GM18505 (cell line): Measurements from ENCODE around the gene HSD11B1L.

ENCODE experiments used
- ATAC-seq: cut with Tn5 transposase; IDR thresholded peaks from one replicate; pipeline ENCODE4 v1.9.1; 2021; ENCODE audit not compliant: unreplicated experiment
- POLR2A ChIP-seq: IDR thresholded peaks from 4 replicates; pipeline ENCODE4 v1.6.1; 2011; ENCODE audit warnings: borderline replicate concordance; ENCODE audit not compliant: insufficient read depth, insufficient read length; ENCODE audit errors: extremely low read depth

The HSD11B1L gene

DNA sequence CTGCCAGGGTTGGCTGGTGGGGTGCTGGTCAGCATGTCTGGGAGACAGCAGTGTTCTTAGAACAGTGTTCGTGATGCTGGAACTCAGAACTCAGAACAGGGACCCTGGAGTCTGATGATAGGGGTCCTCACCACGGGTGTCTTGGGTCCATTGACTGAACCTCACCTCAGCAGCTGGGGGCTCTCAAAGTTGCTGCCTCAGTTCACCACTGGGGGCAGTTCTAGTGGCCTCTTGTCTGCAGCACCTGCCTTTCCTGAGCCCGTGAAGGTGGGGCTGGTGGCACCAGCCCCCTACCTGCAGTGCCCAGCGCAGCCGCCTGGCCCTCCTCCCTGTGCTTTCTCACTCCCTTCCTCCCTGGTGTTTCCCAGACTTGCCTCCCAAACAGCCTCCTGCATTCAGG is 29.5 kb upstream of the HSD11B1L start:
- TF ChIP-seq POLR2A = no peak
- no peak for ATAC-seq

DNA sequence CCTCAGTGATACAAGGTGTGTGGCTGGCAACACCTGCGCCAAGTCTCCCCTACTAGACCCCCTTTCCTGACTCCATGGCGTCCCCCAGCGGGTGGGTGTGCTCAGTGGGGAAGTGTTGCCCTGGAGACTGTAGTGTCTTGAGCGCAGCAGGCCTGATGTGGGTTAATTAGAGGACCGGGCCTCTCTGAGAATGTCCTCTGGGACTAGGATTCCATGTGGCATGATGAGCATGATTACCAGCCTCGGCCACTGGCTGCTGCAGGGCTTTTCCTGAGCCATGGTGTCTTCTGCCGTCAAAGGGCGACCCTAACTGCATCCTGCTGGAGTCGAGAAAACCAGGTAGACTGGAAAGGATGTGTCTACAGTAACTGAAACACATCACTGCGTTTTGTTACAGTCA is 28.6 kb upstream of the HSD11B1L start:
- no peak for ATAC-seq
- no peak for TF ChIP-seq POLR2A

DNA sequence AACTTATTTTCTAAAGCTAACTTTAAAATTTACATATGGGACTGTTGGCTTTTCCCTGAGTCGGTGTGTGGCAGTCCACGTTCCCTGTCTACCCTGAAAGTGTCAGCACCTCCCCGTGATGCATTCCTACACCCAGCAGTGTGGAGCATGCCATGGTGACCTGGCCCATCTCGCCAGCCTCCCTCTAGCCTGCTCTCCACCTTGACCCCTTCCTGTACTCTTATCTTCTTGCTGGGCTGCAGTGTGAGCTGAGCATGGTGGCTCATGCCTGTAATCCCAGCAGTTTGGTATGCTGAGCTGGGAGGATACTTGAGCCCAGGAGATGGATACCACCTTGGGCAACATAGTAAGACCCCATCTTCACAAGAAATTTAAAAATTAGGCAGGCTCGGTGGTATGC is 25.9 kb upstream of the HSD11B1L start:
- ATAC-seq = no peak
- no peak for TF ChIP-seq POLR2A

DNA sequence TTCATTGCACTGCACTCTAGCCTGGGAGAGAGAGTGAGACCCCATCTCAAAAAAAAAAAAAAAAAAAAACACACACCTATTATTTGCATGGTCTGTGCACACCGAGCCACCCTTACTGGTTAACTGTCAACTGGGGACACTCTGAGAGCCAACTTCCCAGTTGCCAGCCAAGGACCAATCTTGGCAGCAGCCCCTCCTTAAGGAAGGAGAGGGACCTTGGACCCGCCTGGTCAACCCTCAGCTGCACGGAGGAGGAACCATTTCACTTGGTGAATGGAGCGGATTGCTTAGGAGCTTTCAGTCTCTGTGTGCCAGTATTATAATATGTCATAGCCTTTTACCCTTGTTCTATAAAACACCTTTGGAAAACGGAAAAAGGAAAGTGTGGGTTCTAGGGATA is 25.4 kb upstream of the HSD11B1L start:
- no peak for ATAC-seq
- no peak for TF ChIP-seq POLR2A

DNA sequence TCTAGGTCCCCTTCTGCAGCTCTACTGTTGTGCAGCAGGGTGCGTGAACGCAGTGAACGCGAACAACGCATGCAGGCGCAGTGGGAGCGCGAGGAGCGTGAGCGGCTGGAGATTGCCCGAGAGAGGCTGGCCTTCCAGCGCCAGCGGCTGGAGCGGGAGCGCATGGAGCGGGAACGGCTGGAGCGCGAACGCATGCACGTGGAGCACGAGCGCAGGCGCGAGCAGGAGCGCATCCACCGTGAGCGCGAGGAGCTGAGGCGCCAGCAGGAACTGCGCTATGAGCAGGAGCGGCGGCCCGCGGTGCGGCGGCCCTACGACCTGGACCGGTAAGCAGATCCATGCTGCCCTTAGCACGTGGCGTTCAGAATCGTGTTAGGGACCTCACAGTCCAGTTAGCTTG is 19.3 kb upstream of the HSD11B1L start:
- no peak for TF ChIP-seq POLR2A
- ATAC-seq = no peak

DNA sequence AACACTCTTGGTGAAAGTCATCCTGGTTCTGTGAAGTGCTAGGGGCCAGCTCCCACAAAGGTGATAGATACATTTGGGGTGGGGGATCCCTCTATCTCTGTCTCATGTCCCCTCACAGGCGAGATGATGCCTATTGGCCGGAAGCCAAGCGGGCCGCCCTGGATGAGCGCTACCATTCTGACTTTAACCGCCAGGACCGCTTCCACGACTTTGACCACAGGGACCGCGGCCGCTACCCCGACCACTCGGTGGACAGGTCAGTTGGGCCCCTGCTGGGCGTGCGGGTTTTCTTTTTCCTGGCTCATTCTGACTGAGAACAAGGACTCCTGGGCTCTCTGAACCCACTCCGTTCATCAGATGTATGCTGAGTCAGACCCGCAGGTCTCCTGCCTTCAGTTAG is 16.9 kb upstream of the HSD11B1L start:
- TF ChIP-seq POLR2A = no peak
- ATAC-seq = no peak

DNA sequence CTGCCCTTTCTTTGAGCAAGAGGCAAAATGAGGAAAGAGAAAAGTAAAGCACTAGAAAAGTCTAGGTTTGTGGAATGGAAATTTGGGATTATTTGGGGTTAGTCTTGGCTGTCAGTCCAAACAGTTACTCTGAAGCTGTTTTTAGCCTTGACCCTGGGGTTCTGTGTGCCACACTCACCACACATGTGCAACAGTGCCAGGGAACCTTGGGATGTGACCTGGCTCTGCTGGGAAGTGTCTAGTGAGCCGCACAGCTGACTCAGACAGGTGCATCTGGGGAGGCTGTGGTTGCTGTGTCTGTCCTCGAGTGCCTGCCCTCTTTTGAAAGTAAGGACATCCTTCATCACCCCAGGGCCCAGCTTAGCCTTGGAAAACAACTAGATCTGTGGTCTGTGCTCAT is 16.3 kb upstream of the HSD11B1L start:
- no peak for TF ChIP-seq POLR2A
- no peak for ATAC-seq

DNA sequence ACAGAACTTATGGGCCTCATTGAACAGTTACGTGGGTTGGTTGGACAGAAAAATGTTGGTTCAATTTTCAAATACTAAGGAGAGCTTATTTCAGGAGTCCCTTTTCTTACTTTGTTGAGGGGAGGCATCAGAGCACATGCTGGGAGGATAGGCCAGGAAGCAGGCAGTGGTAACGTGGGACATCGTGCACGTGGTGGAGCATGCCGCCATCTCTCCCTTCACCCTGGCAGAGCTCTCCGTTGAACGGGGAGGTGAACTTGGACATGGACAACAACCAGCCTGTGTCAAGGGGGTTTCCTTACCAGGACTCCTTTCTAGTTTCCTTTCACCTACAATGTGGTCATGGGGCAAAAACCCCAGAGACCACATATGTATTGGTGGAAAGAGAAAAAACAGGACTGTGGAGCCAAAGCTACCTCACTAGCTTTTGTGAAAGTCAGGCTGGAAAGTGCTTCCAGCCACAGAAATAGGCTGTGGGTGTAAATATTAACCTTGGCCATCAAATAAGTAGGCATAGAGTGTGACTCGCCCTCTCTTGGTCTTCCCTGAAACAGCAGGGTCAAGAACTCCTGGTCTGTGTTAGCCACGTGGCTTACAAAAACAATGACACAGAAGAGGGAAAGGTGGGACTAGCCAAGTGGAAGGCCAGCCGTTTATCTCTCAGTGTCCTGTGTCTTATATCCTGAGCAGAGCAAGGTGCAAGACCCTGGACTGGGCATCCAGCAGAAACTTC is 14.9 kb upstream of the HSD11B1L start:
- TF ChIP-seq POLR2A = no peak
- no peak for ATAC-seq

DNA sequence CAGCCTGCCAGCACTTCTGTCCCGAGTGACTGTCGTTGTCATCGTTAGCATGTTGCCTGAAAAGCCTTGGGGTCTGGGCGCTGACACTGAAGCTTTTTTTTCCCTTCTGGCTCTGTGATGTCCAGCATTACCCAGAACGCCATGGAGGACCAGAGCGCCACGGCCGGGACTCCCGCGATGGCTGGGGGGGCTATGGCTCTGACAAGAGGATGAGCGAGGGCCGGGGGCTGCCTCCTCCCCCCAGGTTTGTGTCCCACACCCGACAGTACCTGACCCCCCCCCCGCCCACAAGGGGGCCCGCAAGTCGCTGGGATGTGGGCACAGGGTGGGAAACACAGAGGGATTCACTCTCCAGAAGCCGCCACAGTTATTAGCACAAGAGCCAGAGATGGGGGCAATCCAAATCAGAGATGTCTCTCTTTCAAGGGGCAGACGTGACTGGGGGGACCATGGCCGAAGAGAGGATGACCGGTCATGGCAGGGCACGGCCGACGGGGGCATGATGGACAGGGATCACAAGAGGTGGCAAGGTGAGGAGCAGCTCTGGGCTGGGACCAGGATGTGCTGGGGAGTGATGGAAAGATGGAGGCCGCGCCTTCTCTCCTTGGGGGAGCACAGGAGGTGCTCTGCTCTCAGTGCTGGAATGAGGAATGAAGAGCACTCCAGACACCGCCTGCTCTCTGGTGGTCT is 13.8 kb upstream of the HSD11B1L start:
- no peak for TF ChIP-seq POLR2A
- ATAC-seq = no peak

DNA sequence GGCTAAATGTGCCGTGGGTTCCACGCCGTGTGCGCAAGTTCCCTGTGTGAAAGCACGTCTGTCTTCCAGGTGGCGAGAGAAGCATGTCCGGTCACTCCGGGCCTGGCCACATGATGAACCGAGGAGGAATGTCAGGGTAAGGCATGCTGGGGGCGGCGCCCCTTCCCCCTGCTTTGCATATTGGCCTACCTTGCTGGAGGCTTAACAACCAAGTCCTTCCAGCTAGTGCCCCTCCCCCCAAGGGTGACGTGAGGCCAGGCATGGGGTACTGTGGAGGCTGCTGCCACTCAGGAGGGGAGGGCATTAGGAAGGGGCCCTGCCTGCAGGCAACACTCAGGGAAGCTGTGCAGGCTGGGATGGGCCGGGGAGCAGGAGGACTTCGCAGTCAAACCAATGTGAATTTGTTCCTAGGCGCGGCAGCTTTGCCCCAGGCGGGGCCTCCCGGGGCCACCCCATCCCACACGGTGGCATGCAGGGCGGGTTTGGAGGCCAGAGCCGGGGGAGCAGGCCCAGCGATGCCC is 13.0 kb upstream of the HSD11B1L start:
- TF ChIP-seq POLR2A = no peak
- no peak for ATAC-seq

DNA sequence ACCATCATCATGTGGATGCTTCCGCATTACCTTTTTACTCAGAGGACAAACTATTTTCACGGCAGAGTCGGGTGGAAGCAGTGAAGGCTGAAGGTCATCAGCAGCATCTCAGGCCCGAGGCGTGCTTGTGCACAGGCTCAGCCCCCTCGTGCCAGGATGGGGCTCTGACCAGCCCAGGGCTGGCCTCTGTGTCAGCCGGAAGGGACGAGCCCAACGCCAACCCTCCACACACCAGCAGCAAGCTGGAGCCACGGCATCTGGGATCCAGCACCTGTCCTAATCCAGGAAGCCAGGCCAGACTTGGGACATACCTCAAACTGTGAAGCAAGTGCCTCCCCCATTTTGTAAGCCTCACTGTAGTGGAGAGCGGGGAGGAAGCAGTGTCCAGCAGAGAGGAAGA is 11.6 kb upstream of the HSD11B1L start:
- TF ChIP-seq POLR2A = no peak
- no peak for ATAC-seq

DNA sequence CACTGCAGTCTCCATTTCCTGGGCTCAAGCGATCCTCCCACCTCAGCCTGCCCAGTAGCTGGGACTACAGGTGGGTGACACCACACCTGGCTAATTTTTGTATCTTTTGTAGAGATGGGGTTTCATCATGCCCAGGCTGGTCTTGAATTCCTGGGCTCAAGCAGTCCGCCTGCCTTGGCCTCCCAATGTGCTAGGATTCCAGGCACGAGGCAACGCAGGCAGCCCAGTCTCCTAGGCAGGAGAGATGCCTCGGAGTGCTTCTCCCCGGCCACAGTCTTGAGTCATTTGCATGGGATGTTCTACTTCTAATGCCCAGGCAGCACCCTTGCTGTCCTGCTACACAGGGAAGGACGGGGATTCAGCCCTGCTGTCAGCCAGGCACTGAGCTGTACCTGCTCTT is 9.2 kb upstream of the HSD11B1L start:
- ATAC-seq = no peak
- no peak for TF ChIP-seq POLR2A

DNA sequence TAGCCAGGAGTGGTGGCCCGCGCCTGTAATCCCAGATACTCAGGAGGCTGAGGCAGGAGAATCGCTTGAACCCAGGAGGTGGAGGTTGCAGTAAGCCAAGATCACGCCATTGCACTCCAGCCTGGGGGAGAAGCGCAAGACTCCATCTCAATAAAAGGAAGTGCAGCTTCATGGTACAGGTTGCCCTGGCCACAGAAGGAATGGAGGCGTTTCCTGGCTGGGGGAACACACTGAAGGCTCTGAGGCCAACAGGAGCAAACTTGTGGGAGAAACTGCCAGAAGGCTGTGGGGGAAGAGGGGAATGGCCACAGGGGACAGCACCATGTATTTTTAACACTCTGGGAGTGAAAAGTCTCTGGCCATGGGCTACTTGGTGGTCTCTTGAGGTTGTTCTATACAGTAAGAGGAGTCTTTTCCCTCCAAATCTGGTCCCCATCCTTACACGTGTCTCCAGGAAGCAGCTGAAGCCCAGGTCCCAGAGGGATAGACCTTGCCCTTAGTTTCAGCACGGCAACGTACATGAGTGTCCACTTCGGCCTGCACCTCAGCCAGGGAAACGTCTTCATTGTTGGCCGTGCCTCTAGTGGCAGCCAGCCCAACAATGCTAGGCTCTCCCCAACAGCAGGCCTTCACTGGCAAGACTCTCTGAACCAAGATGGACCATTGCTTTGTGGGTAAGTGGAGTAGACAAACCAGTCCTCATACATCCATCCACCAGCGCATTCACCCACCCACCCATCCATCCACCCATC is 7.9 kb upstream of the HSD11B1L start:
- TF ChIP-seq POLR2A = peak; percentile 15
- no peak for ATAC-seq
